ENCODE data around the gene HAND1.

HAND1 gene

GRCh38 chr5:154511984-154512383, 34.0 kb upstream of the HAND1 start:
- no peaks in the 10 kb centered on the region for H3K36me3 ChIP-seq
- no peak overlapping the region for H3K4me3 ChIP-seq (ENCODE audit: low read depth, low read length)
- no peak for DNase-seq
- H3K27me3 ChIP-seq (ENCODE audit: insufficient read depth, low read depth, severe bottlenecking): no peaks in the 10 kb centered on the region
- no peak for TF ChIP-seq CTCF (IDR thresholded peaks at IDR 0.05; ENCODE audit: low read depth, low read length)
- no peak overlapping the region for H3K27ac ChIP-seq
- H3K9me3 ChIP-seq (ENCODE audit: severe bottlenecking): no peaks in the 10 kb centered on the region

GRCh38 chr5:154509784-154510555, 31.9 kb upstream of the HAND1 start:
- no peaks in the 10 kb centered on the region for H3K36me3 ChIP-seq
- no peaks in the 10 kb centered on the region for H3K9me3 ChIP-seq (ENCODE audit: severe bottlenecking)
- H3K4me3 ChIP-seq (ENCODE audit: low read depth, low read length): no peak overlapping the region
- H3K27ac ChIP-seq: no peak overlapping the region
- no peak for DNase-seq
- TF ChIP-seq CTCF (IDR thresholded peaks at IDR 0.05; ENCODE audit: low read depth, low read length): no peak
- H3K27me3 ChIP-seq (ENCODE audit: insufficient read depth, low read depth, severe bottlenecking): no peaks in the 10 kb centered on the region

- no peak for DNase-seq
- no peak overlapping the region for H3K4me3 ChIP-seq (ENCODE audit: low read depth, low read length)
These were observed 30.1 kb upstream of the HAND1 start for GRCh38 chr5:154508114-154508513.

GRCh38 chr5:154506716-154507080, 28.7 kb upstream of the HAND1 start:
- H3K36me3 ChIP-seq: no peaks in the 10 kb centered on the region
- H3K4me3 ChIP-seq (ENCODE audit: low read depth, low read length): no peak overlapping the region
- no peak overlapping the region for H3K27ac ChIP-seq
- TF ChIP-seq CTCF (IDR thresholded peaks at IDR 0.05; ENCODE audit: low read depth, low read length): no peak
- no peak for DNase-seq
- no peaks in the 10 kb centered on the region for H3K9me3 ChIP-seq (ENCODE audit: severe bottlenecking)
- no peaks in the 10 kb centered on the region for H3K27me3 ChIP-seq (ENCODE audit: insufficient read depth, low read depth, severe bottlenecking)

More at GRCh38 chr5:154508114-154508513, 30.1 kb upstream of the HAND1 start:
- no peak for TF ChIP-seq CTCF (IDR thresholded peaks at IDR 0.05; ENCODE audit: low read depth, low read length)
- Histone ChIP-seq H3K27me3 (ENCODE audit: insufficient read depth, low read depth, severe bottlenecking) (no peaks in the 10 kb centered on the region), H3K36me3 (no peaks in the 10 kb centered on the region), H3K9me3 (ENCODE audit: severe bottlenecking) (no peaks in the 10 kb centered on the region), H3K27ac (no peak overlapping the region)

GRCh38 chr5:154506049-154506715, 28.2 kb upstream of the HAND1 start:
- Histone ChIP-seq H3K36me3 (no peaks in the 10 kb centered on the region), H3K4me3 (ENCODE audit: low read depth, low read length) (no peak overlapping the region), H3K27me3 (ENCODE audit: insufficient read depth, low read depth, severe bottlenecking) (no peaks in the 10 kb centered on the region), H3K27ac (no peak overlapping the region), H3K9me3 (ENCODE audit: severe bottlenecking) (no peaks in the 10 kb centered on the region)
- no peak for TF ChIP-seq CTCF (IDR thresholded peaks at IDR 0.05; ENCODE audit: low read depth, low read length)
- no peak for DNase-seq
